ENCODE results near the gene G6PC2.

- TF ChIP-seq GATA3 (IDR thresholded peaks at IDR 0.05; ENCODE audit: low read depth, low read length) (no peak), GATA2 (IDR thresholded peaks at IDR 0.05; ENCODE audit: low read depth, low read length) (no peak)
Measured at GRCh38 chr2:168901003-168901402, at the start of gene G6PC2.

Data from SH-SY5Y (cell line).